Neuronal stem cell (in vitro differentiated cells): ENCODE data around the gene RASSF8.

Experiments
- DNase-seq: peaks from one replicate; pipeline ENCODE4 v3.0.0-alpha.2; 2013; ENCODE audit warnings: low spot score
- H2AFZ ChIP-seq: one replicate; pipeline ENCODE4 v1.6.1; 2013; ENCODE audit warnings: mild to moderate bottlenecking, low read length, inconsistent platforms
- H2AK5ac ChIP-seq: 2 replicates; pipeline ENCODE4 v1.6.1; 2013; ENCODE audit warnings: low read depth, mild to moderate bottlenecking, inconsistent platforms, low read length, moderate library complexity, mixed read lengths
- H2BK120ac ChIP-seq: 2 replicates; pipeline ENCODE4 v1.6.1; 2013; ENCODE audit warnings: low read depth, mild to moderate bottlenecking, inconsistent platforms, low read length, moderate library complexity, mixed read lengths
- H2BK12ac ChIP-seq: one replicate; pipeline ENCODE4 v1.6.1; 2013; ENCODE audit warnings: low read length, inconsistent platforms
- H2BK15ac ChIP-seq: 2 replicates; pipeline ENCODE4 v1.6.1; 2013; ENCODE audit warnings: mild to moderate bottlenecking, low read length, inconsistent platforms, mixed read lengths
- H2BK5ac ChIP-seq: one replicate; pipeline ENCODE4 v1.6.1; 2013; ENCODE audit warnings: inconsistent platforms, mild to moderate bottlenecking, low read length, moderate library complexity
- H3K14ac ChIP-seq: one replicate; pipeline ENCODE4 v1.6.1; 2013; ENCODE audit warnings: low read length, inconsistent platforms
- H3K18ac ChIP-seq: 2 replicates; pipeline ENCODE4 v1.6.1; 2013; ENCODE audit warnings: low read length, inconsistent platforms
- H3K23ac ChIP-seq: 2 replicates; pipeline ENCODE4 v1.6.1; 2013; ENCODE audit warnings: low read depth, mild to moderate bottlenecking, mixed read lengths, low read length, inconsistent platforms; ENCODE audit not compliant: poor library complexity
- H3K27ac ChIP-seq: replicated peaks from 3 replicates; pipeline ENCODE4 v1.5.1; 2013; ENCODE audit warnings: low read length, inconsistent platforms
- H3K27me3 ChIP-seq, 3 experiments: 2 replicates each; pipeline ENCODE4 v1.6.1; 2013; ENCODE audit warnings: low read length in 3 of 3, mild to moderate bottlenecking in 2 of 3, inconsistent platforms in 1 of 3, low read depth in 1 of 3, mixed read lengths in 1 of 3, moderate library complexity in 1 of 3; ENCODE audit not compliant: control insufficient read depth in 3 of 3, insufficient read depth in 3 of 3
- H3K36me3 ChIP-seq, 2 donors: replicated peaks in 1 of 2; 2 replicates each; pipeline ENCODE4 v1.6.1; 2013; ENCODE audit warnings: low read length in 2 of 2; ENCODE audit not compliant: control insufficient read depth in 2 of 2, insufficient read depth in 2 of 2
- H3K4ac ChIP-seq: 2 replicates; pipeline ENCODE4 v1.6.1; 2013; ENCODE audit warnings: inconsistent platforms, mild to moderate bottlenecking, low read length, moderate library complexity
- H3K4me1 ChIP-seq, 2 donors: 1 replicate in 1 of 2; 2 replicates in 1 of 2; pipeline ENCODE4 v1.6.1; 2013; ENCODE audit warnings: low read length in 2 of 2, low read depth in 1 of 2; ENCODE audit not compliant: control insufficient read depth in 2 of 2, insufficient read depth in 1 of 2
- H3K4me2 ChIP-seq: one replicate; pipeline ENCODE4 v1.6.1; 2013; ENCODE audit warnings: mild to moderate bottlenecking, low read length, inconsistent platforms; ENCODE audit not compliant: insufficient read depth, poor library complexity, severe bottlenecking
- H3K4me3 ChIP-seq, 2 donors: 2 replicates each; pipeline ENCODE4 v1.5.1; 2013; ENCODE audit warnings: low read length in 2 of 2, mild to moderate bottlenecking in 2 of 2, inconsistent platforms in 1 of 2, moderate library complexity in 1 of 2
- H3K79me1 ChIP-seq: one replicate; pipeline ENCODE4 v1.6.1; 2013; ENCODE audit warnings: low read depth, mild to moderate bottlenecking, inconsistent platforms, low read length, moderate library complexity
- H3K9ac ChIP-seq: one replicate; pipeline ENCODE4 v1.6.1; 2013; ENCODE audit warnings: mild to moderate bottlenecking, low read depth, low read length, inconsistent platforms; ENCODE audit not compliant: poor library complexity
- H3K9me3 ChIP-seq, 2 donors: replicated peaks in 1 of 2; 2 replicates each; pipeline versions ENCODE3 to v1.6.1; 2013; ENCODE audit warnings: low read length in 2 of 2, mild to moderate bottlenecking in 2 of 2, inconsistent platforms in 1 of 2, low read depth in 1 of 2, mixed read lengths in 1 of 2, moderate library complexity in 1 of 2; ENCODE audit not compliant: control insufficient read depth in 2 of 2, insufficient read depth in 1 of 2
- H4K8ac ChIP-seq: one replicate; pipeline ENCODE4 v1.6.1; 2013; ENCODE audit warnings: low read depth, mild to moderate bottlenecking, inconsistent platforms, low read length, moderate library complexity
- H4K91ac ChIP-seq: one replicate; pipeline ENCODE4 v1.6.1; 2013; ENCODE audit warnings: low read length, low read depth, mild to moderate bottlenecking, inconsistent platforms; ENCODE audit not compliant: poor library complexity
- WGBS, 2 donors: extraction: QIAGEN DNeasy Blood & Tissue Kit; methylation state at CpG; one replicate each; pipeline ENCODE4 v1.1.7; 2013; ENCODE audit warnings: missing lambda C conversion rate in 2 of 2, mixed read lengths in 1 of 2; ENCODE audit not compliant: insufficient read length in 2 of 2, insufficient replicate concordance in 1 of 2; ENCODE audit errors: extremely low coverage in 2 of 2; 5-methylcytosine and 5-hydroxymethylcytosine counted together

Gene RASSF8

DNA sequence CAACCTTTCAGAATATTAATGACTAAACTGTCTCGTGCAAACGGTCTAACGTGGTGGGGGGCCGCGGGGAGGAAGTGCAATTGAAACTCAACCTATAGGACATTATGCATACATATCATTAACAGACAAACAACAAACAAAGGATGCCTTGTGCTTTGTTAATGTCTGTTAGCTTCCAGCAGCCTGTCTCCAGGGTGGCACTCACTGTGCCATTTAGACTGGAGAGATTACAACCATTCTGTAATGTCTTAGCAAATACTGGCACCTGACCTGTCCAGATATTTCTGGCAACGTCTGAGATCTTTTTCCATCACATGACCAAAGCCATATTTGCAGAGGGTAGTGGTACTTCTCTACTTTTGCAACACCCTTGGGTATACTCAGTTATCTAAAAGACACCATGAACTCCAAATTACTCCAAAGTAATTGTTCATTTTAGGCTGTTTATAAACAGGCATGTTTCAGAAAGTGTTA is 154.7 kb downstream of the RASSF8 start:
- Histone ChIP-seq H2BK12ac (no peak overlapping the region), H3K18ac (no peak overlapping the region), H3K4me1 (peaks cover 9% of the 10 kb centered on the region in 2 donors), H2BK5ac (no peak overlapping the region), H3K79me1 (no peaks in the 10 kb centered on the region), H2BK15ac (no peak overlapping the region), H3K14ac (no peak overlapping the region), H3K23ac (no peak overlapping the region), H3K4ac (no peak overlapping the region), H3K36me3 (no peaks in the 10 kb centered on the region), H3K4me2 (peak overlapping the region; percentile 28), H3K9ac (no peak overlapping the region), H4K91ac (no peak overlapping the region), H2BK120ac (no peak overlapping the region), H4K8ac (no peak overlapping the region), H3K27me3 (peaks cover 0 to 20% (median 2%) of the 10 kb centered on the region in 3 experiments), H2AK5ac (no peak overlapping the region), H2AFZ (peak overlapping the region; percentile 99), H3K27ac (no peak overlapping the region), H3K9me3 (no peaks in the 10 kb centered on the region), H3K4me3 (peak overlapping the region in 1 of 2 donors; percentile 55)
- no peak for DNase-seq
- whole genome bisulfite sequencing, 2 donors: no CpG with 5 or more reads among the region's 6 CpGs

DNA sequence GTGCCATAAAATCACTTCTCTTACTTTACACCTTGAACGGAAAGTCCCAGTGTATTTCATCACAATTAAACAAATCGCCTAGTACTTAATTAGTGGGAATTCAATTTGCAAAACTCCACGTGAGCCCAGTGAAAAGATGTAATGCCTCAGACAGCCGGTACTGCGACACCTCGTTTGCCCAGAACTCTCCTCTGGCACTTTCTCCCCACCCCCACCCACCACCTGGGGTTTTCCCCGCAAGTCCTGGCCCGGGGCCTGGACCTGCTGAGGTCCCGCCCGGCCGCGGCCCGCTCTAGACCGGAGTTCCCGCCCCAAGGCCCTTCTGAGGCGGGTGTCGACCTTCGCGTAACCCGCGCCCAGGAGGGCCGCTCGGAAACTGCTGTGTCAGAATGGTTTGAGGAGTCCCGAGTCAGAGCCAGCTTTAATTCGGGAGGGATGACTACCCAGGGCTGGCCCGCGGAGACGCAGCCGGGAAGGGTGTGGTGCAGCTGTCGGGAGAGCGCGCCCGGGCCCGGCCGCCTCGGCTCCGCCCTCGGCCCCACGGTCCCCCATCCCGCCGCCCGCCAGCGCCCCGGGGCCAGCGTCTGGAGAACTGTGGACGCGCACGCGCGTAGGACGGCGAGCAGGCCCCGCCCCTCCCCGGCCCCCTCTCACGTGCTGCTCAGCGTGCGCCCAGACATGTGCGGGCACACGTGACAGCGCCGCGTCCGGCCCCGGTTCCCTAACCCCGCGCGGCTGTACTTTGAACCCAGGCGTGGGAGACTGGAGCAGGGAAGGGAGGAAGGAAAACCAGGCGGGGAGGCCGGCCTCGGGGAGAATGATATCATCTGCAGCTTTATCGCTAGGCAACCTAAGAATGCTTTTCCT is 155.6 kb downstream of the RASSF8 start:
- no peak overlapping the region for H2BK12ac ChIP-seq
- no peaks in the 10 kb centered on the region for H3K79me1 ChIP-seq
- H2BK120ac ChIP-seq: peak overlapping the region; percentile 69
- H3K27ac ChIP-seq: no peak overlapping the region
- peaks cover 9% of the 10 kb centered on the region in 2 donors for H3K4me1 ChIP-seq
- peaks cover 0 to 23% (median 2%) of the 10 kb centered on the region in 3 experiments for H3K27me3 ChIP-seq
- no peak overlapping the region for H3K14ac ChIP-seq
- peak overlapping the region; percentile 86 for H3K18ac ChIP-seq
- H2BK5ac ChIP-seq: no peak overlapping the region
- DNase-seq: peak; percentile 70
- H4K8ac ChIP-seq: no peak overlapping the region
- H3K23ac ChIP-seq: peak overlapping the region; percentile 14
- H3K4ac ChIP-seq: no peak overlapping the region
- no peak overlapping the region for H2AK5ac ChIP-seq
- H3K9ac ChIP-seq: no peak overlapping the region
- no peak overlapping the region for H2BK15ac ChIP-seq
- H4K91ac ChIP-seq: no peak overlapping the region
- peak overlapping the region; percentile 100 for H3K4me2 ChIP-seq
- no peaks in the 10 kb centered on the region for H3K36me3 ChIP-seq
- no peaks in the 10 kb centered on the region for H3K9me3 ChIP-seq
- WGBS, 2 donors: no CpG with 5 or more reads among the region's 72 CpGs
- peak overlapping the region; percentile 55 to 80 for H3K4me3 ChIP-seq
- H2AFZ ChIP-seq: peak overlapping the region; percentile 99

DNA sequence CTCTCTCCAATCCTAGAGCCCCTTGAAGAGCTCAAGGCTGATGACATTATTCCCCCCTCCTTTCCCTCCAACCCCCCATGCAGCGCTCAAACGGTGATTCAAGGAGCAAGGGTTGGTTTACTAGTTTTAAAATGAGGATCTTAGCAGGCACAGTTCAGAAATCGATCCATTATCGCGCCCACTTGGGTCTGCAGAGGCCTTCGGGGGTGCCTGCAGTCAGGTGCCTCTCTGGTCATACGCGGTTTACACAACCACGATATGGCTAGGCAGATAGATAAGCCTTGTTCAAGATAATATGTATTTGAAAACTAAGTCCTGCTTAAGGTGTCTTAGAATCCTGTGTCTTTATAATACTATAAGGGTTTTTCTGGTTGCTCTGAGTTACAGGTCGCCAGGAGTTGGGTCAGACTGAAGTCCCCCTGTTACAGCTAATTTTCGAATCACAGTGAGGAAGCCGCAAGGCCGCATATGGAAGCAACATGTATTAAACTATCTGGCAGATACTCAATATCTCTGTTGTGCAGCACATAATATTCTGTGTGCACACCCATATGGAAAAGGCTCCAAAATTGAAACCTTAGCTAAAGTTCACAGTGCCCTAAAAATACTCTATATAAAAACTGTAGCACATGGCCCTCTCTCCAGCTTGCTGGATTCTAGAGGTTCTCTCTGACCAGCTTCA is 156.4 kb downstream of the RASSF8 start:
- Histone ChIP-seq H3K4ac (no peak overlapping the region), H4K8ac (no peak overlapping the region), H2BK12ac (no peak overlapping the region), H3K27ac (no peak overlapping the region), H3K36me3 (no peaks in the 10 kb centered on the region), H2BK5ac (no peak overlapping the region), H2BK15ac (no peak overlapping the region), H3K79me1 (no peaks in the 10 kb centered on the region), H3K4me1 (peaks cover 9% of the 10 kb centered on the region in 2 donors), H3K18ac (no peak overlapping the region), H3K9ac (no peak overlapping the region), H3K4me2 (peak overlapping the region; percentile 100), H3K9me3 (no peaks in the 10 kb centered on the region), H2BK120ac (no peak overlapping the region), H3K23ac (no peak overlapping the region), H4K91ac (no peak overlapping the region), H3K4me3 (peak overlapping the region; percentile 55 to 75), H2AFZ (peak overlapping the region; percentile 99), H3K14ac (no peak overlapping the region), H3K27me3 (peaks cover 0 to 26% (median 2%) of the 10 kb centered on the region in 3 experiments), H2AK5ac (no peak overlapping the region)
- DNase-seq: no peak
- no CpG with 5 or more reads among the region's 13 CpGs for WGBS, 2 donors
